HCT116 (cell line): Measurements from ENCODE around the gene DOCK3. TPM values are rescaled to one million over a fixed set of nuclear protein-coding genes. Genes with fewer than 3 reads are reported as not detected.

Experiments used
- ATAC-seq: fragments of 200-7000 bp; cut with Tn5 transposase; 2 replicates; pipeline ENCODE4 v1.9.1; 2020; ENCODE audit warnings: mild to moderate bottlenecking, moderate library complexity
- BruUV-seq: library from RNA; stranded (reverse); fragments of 400-500 nt; replicated peaks from 2 replicates; lab custom pipeline; 2021; lab: Mats Ljungman, UMichigan
- CTCF ChIA-PET: fragments of 300-600 bp; sonication (Branson Sonifier 250); formaldehyde crosslinking; loops from one replicate; lab custom pipeline; 2021; ENCODE audit warnings: antibody characterized with exemption; lab: Charles Lee
- POLR2A ChIA-PET: fragments of 300-600, 350-600 bp; sonication (Branson Sonifier 250); formaldehyde crosslinking; loops from one replicate; lab custom pipeline; 2021; ENCODE audit warnings: antibody characterized with exemption; lab: Charles Lee
- RAD21 ChIA-PET, 2 experiments: fragments of 300-600 bp; sonication (Branson Sonifier 250); formaldehyde crosslinking; loops; one replicate each; lab custom pipeline; 2023; ENCODE audit warnings: low total read pairs in 2 of 2; ENCODE audit not compliant: uncharacterized antibody in 2 of 2, unreplicated experiment in 2 of 2, low non-redundant PET in 1 of 2; lab: Charles Lee
- DNase-seq: peaks from one replicate; pipeline ENCODE4 v3.0.0-alpha.2; 2010; ENCODE audit warnings: low read depth, low spot score
- H2AFZ ChIP-seq: fragments of 200-600 bp; shearing (Covaris generic), sonication (generic); 2 replicates; pipeline ENCODE4 v1.6.1; 2017; ENCODE audit warnings: low read depth, mixed run types, mixed read lengths, antibody characterized with exemption, low read length; ENCODE audit not compliant: poor library complexity, severe bottlenecking
- H3K27ac ChIP-seq: 2 replicates; pipeline ENCODE4 v1.5.1; 2012; ENCODE audit warnings: low read depth, low read length
- H3K27me3 ChIP-seq: fragments of 200-600 bp; sonication (generic); 2 replicates; pipeline ENCODE4 v1.6.1; 2016; ENCODE audit warnings: mixed run types, low read length, mixed read lengths; ENCODE audit not compliant: insufficient read depth
- H3K36me3 ChIP-seq, 2 experiments: fragments of 200-500 bp in 1 of 2; fragments of 200-600 bp in 1 of 2; sonication (Bioruptor generic) in 1 of 2; sonication (generic) in 1 of 2; 2 replicates each; pipeline versions ENCODE4 v1.5.1 to v1.6.1; 2014 to 2016; ENCODE audit warnings: low read length in 2 of 2, inconsistent platforms in 1 of 2, mixed read lengths in 1 of 2, mixed run types in 1 of 2; ENCODE audit not compliant: insufficient read depth in 2 of 2, control insufficient read depth in 1 of 2
- H3K4me1 ChIP-seq, 2 experiments: fragments of 200-600 bp in 1 of 2; sonication (generic) in 1 of 2; 2 replicates each; pipeline versions ENCODE4 v1.5.1 to v1.6.1; 2012 to 2017; ENCODE audit warnings: low read length in 2 of 2, inconsistent platforms in 1 of 2, mild to moderate bottlenecking in 1 of 2, mixed read lengths in 1 of 2, mixed run types in 1 of 2, moderate library complexity in 1 of 2; ENCODE audit not compliant: insufficient read depth in 2 of 2, control insufficient read depth in 1 of 2
- H3K4me2 ChIP-seq: fragments of 200-600 bp; sonication (generic); 2 replicates; pipeline ENCODE4 v1.6.1; 2017; ENCODE audit warnings: mixed run types, low read length, mixed read lengths
- H3K4me3 ChIP-seq, 2 experiments: fragments of 200-600 bp in 1 of 2; sonication (generic) in 1 of 2; replicated peaks in 1 of 2; 2 replicates each; pipeline ENCODE4 v1.5.1; 2011 to 2016; ENCODE audit warnings: low read length in 2 of 2, control low read depth in 1 of 2, low read depth in 1 of 2, mild to moderate bottlenecking in 1 of 2, mixed read lengths in 1 of 2, mixed run types in 1 of 2
- H3K79me2 ChIP-seq: fragments of 200-600 bp; sonication (generic); 2 replicates; pipeline ENCODE4 v1.6.1; 2017; ENCODE audit warnings: mild to moderate bottlenecking, mixed run types, low read length, moderate library complexity, mixed read lengths; ENCODE audit not compliant: insufficient read depth
- H3K9ac ChIP-seq: fragments of 200-600 bp; sonication (generic); 2 replicates; pipeline ENCODE4 v1.6.1; 2016; ENCODE audit warnings: low read length, mixed read lengths
- H3K9me2 ChIP-seq: fragments of 200-600 bp; sonication (generic), shearing (Covaris generic); 2 replicates; pipeline ENCODE4 v1.6.1; 2017; ENCODE audit warnings: mixed run types, mild to moderate bottlenecking, moderate library complexity; ENCODE audit not compliant: insufficient read depth
- H3K9me3 ChIP-seq, 2 experiments: fragments of 200-500 bp in 1 of 2; fragments of 200-600 bp in 1 of 2; sonication (Bioruptor generic) in 1 of 2; sonication (generic) in 1 of 2; 2 replicates each; pipeline ENCODE4 v1.6.1; 2014 to 2017; ENCODE audit warnings: low read length in 2 of 2, mixed read lengths in 2 of 2, inconsistent platforms in 1 of 2, low read depth in 1 of 2, mild to moderate bottlenecking in 1 of 2, mixed run types in 1 of 2, moderate library complexity in 1 of 2; ENCODE audit not compliant: control insufficient read depth in 1 of 2, insufficient read depth in 1 of 2
- H4K20me1 ChIP-seq: fragments of 200-600 bp; sonication (generic), shearing (Covaris generic); 2 replicates; pipeline ENCODE4 v1.6.1; 2017; ENCODE audit warnings: mixed run types, mild to moderate bottlenecking, moderate library complexity; ENCODE audit not compliant: insufficient read depth
- RAD21 ChIP-seq: IDR thresholded peaks from 2 replicates; pipeline ENCODE4 v1.6.1; 2012; ENCODE audit warnings: low read depth, mild to moderate bottlenecking
- ZBTB33 ChIP-seq: IDR thresholded peaks from 2 replicates; pipeline ENCODE4 v1.6.1; 2011; ENCODE audit warnings: mild to moderate bottlenecking, low read length, moderate library complexity; ENCODE audit not compliant: insufficient replicate concordance; ENCODE audit errors: extremely low read depth
- intact Hi-C: fragments of 100-400 bp; cut with micrococcal nuclease; formaldehyde crosslinking; loops from 2 replicates; pipeline ENCODE4 v1.10.0; 2022
- total RNA-seq: library from RNA; stranded (reverse); gene quantifications from one replicate; pipeline ENCODE4 v1.2.1, GENCODE V29; 2021; ENCODE audit not compliant: unreplicated experiment
- TF ChIP-seq, protein P1 (sequence below): IDR thresholded peaks from 2 replicates; pipeline ENCODE4 v1.6.1; 2012; ENCODE audit warnings: low read depth

The DOCK3 gene
- total RNA-seq, 1 experiment from 2014 or later, result 4.2 TPM

GRCh38 chr3:50687127-50687751 lies 12.5 kb downstream of the DOCK3 start:
- TF ChIP-seq RAD21 (no peak), ZBTB33 (no peak)
- TF ChIP-seq, protein P1, sequence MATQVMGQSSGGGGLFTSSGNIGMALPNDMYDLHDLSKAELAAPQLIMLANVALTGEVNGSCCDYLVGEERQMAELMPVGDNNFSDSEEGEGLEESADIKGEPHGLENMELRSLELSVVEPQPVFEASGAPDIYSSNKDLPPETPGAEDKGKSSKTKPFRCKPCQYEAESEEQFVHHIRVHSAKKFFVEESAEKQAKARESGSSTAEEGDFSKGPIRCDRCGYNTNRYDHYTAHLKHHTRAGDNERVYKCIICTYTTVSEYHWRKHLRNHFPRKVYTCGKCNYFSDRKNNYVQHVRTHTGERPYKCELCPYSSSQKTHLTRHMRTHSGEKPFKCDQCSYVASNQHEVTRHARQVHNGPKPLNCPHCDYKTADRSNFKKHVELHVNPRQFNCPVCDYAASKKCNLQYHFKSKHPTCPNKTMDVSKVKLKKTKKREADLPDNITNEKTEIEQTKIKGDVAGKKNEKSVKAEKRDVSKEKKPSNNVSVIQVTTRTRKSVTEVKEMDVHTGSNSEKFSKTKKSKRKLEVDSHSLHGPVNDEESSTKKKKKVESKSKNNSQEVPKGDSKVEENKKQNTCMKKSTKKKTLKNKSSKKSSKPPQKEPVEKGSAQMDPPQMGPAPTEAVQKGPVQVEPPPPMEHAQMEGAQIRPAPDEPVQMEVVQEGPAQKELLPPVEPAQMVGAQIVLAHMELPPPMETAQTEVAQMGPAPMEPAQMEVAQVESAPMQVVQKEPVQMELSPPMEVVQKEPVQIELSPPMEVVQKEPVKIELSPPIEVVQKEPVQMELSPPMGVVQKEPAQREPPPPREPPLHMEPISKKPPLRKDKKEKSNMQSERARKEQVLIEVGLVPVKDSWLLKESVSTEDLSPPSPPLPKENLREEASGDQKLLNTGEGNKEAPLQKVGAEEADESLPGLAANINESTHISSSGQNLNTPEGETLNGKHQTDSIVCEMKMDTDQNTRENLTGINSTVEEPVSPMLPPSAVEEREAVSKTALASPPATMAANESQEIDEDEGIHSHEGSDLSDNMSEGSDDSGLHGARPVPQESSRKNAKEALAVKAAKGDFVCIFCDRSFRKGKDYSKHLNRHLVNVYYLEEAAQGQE, result no peak
- POLR2A ChIA-PET, result no interaction called here
- ATAC-seq (no peak), DNase-seq (no peak)
- RAD21 ChIA-PET, result no interaction called here
- H4K20me1 ChIP-seq, result no peaks in the 10 kb centered on the region
- H3K4me1 ChIP-seq, result no peaks in the 10 kb centered on the region
- CTCF ChIA-PET, result no interaction called here
- H3K4me2 ChIP-seq, result no peak overlapping the region
- no peak overlapping the region for H3K27ac ChIP-seq
- peaks cover 13% of the 10 kb centered on the region for H3K79me2 ChIP-seq
- no peaks in the 10 kb centered on the region for H3K27me3 ChIP-seq
- intact Hi-C loops, result no loop called here
- no peak overlapping the region for H2AFZ ChIP-seq
- no peaks in the 10 kb centered on the region for H3K9me2 ChIP-seq
- H3K9me3 ChIP-seq, result no peaks in the 10 kb centered on the region
- BruUV-seq, result no TSS peak
- no peak overlapping the region for H3K4me3 ChIP-seq
- no peaks in the 10 kb centered on the region for H3K36me3 ChIP-seq
- H3K9ac ChIP-seq, result no peak overlapping the region
